Prostate gland (tissue), 2 donors: ENCODE results near the gene ALPP. TPM values are rescaled to one million over a fixed set of nuclear protein-coding genes. Genes with fewer than 3 reads are reported as not detected.

ENCODE experiments used
- DNase-seq: peaks from one replicate; pipeline ENCODE4 v3.0.0-alpha.2; 2019; ENCODE audit warnings: low spot score
- H3K27ac ChIP-seq, 2 donors: fragments of 200-600 bp; sonication (generic); 2 replicates each; pipeline ENCODE4 v1.5.1; 2017 to 2019
- H3K27me3 ChIP-seq: fragments of 200-600 bp; sonication (generic); replicated peaks from 2 replicates; pipeline ENCODE4 v1.5.1; 2019; ENCODE audit not compliant: insufficient read depth
- H3K36me3 ChIP-seq, 2 donors: fragments of 200-600 bp; sonication (generic); 1 replicate in 1 of 2; 2 replicates in 1 of 2; pipeline versions ENCODE4 v1.5.1 to v1.8.1; 2017 to 2019
- H3K4me1 ChIP-seq: fragments of 200-600 bp; sonication (generic); replicated peaks from 2 replicates; pipeline ENCODE4 v1.5.1; 2019
- H3K4me3 ChIP-seq, 2 donors: fragments of 200-600 bp; sonication (generic); 2 replicates each; pipeline ENCODE4 v1.5.1; 2017 to 2019
- H3K9me3 ChIP-seq: fragments of 200-600 bp; sonication (generic); 2 replicates; pipeline ENCODE4 v1.5.1; 2017
- CTCF ChIP-seq, 4 experiments: fragments of 200-600 bp in 2 of 4; fragments of 450-650 bp in 2 of 4; sonication (generic) in 2 of 4; IDR thresholded peaks; 1 replicate in 3 of 4; 2 replicates in 1 of 4; pipeline ENCODE4 v1.5.1; 2016 to 2019; ENCODE audit warnings: antibody characterized with exemption in 4 of 4, mild to moderate bottlenecking in 2 of 4, moderate library complexity in 2 of 4
- POLR2A ChIP-seq: fragments of 450-650 bp; IDR thresholded peaks from one replicate; pipeline ENCODE4 v1.6.1; 2016; ENCODE audit warnings: antibody characterized with exemption, mild to moderate bottlenecking
- POLR2AphosphoS5 ChIP-seq: sonication (generic); formaldehyde crosslinking; IDR thresholded peaks from one replicate; pipeline ENCODE4 v1.6.1; 2017; ENCODE audit warnings: antibody characterized with exemption
- WGBS: methylation state at CpG from one replicate; pipeline ENCODE4 v1.1.5; 2018; 5-methylcytosine and 5-hydroxymethylcytosine counted together
- intact Hi-C: fragments of 100-400 bp; cut with DNase I; formaldehyde crosslinking; loops from one replicate; pipeline ENCODE4 v1.14.2; 2022
- total RNA-seq, 2 donors: library from RNA; depleted of rRNA; stranded (reverse); fragments of >200 nt; gene quantifications; one replicate each; pipeline ENCODE4 v1.1.0, GENCODE V29; 2016

The ALPP gene
- total RNA-seq, 2 donors from 2014 or later: 0.97 TPM; not detected in 1

- no peak for TF ChIP-seq POLR2AphosphoS5
- no peak for TF ChIP-seq POLR2A
- no peak for TF ChIP-seq CTCF (IDR thresholded peaks at IDR 0.05)
- no peak overlapping the region for H3K4me3 ChIP-seq
These were observed 39.5 kb downstream of the ALPP start for GRCh38 chr2:232418056-232418455.

GRCh38 chr2:232418466-232419244 lies 40.1 kb downstream of the ALPP start:
- no peaks in the 10 kb centered on the region for H3K36me3 ChIP-seq
- intact Hi-C loops: no loop called here
- TF ChIP-seq CTCF (IDR thresholded peaks at IDR 0.05) (no peak), POLR2AphosphoS5 (no peak), POLR2A (no peak)
- 3% methylated on average over 42 of the region's 49 CpGs for WGBS
- H3K4me3 ChIP-seq: peak overlapping the region in 1 of 2 donors; percentile 22
- H3K9me3 ChIP-seq: no peaks in the 10 kb centered on the region
- no peak for DNase-seq
- peaks cover 18% of the 10 kb centered on the region for H3K27me3 ChIP-seq
- H3K27ac ChIP-seq: no peak overlapping the region
- no peaks in the 10 kb centered on the region for H3K4me1 ChIP-seq

More at GRCh38 chr2:232418056-232418455, 39.5 kb downstream of the ALPP start:
- Histone ChIP-seq H3K27ac (no peak overlapping the region), H3K9me3 (no peaks in the 10 kb centered on the region), H3K4me1 (no peaks in the 10 kb centered on the region), H3K27me3 (peaks cover 18% of the 10 kb centered on the region), H3K36me3 (no peaks in the 10 kb centered on the region)
- 87% methylated on average over 6 of the region's 6 CpGs for WGBS
- no peak for DNase-seq
- intact Hi-C loops: no loop called here

- intact Hi-C loops: no loop called here
- 5% methylated on average over 57 of the region's 79 CpGs for WGBS
- Histone ChIP-seq H3K4me1 (no peaks in the 10 kb centered on the region), H3K9me3 (no peaks in the 10 kb centered on the region), H3K27ac (no peak overlapping the region), H3K4me3 (peak overlapping the region in 1 of 2 donors; percentile 22), H3K27me3 (peaks cover 18% of the 10 kb centered on the region), H3K36me3 (no peaks in the 10 kb centered on the region)
- DNase-seq: no peak
- no peak for TF ChIP-seq CTCF (IDR thresholded peaks at IDR 0.05)
- no peak for TF ChIP-seq POLR2AphosphoS5
- no peak for TF ChIP-seq POLR2A
These were observed 40.9 kb downstream of the ALPP start for GRCh38 chr2:232419245-232420072.

- Histone ChIP-seq H3K4me1 (no peaks in the 10 kb centered on the region), H3K27me3 (peaks cover 18% of the 10 kb centered on the region), H3K36me3 (no peaks in the 10 kb centered on the region), H3K4me3 (no peak overlapping the region), H3K27ac (no peak overlapping the region), H3K9me3 (no peaks in the 10 kb centered on the region)
- WGBS: 8% methylated on average over 18 of the region's 22 CpGs
- intact Hi-C loops: no loop called here
- no peak for DNase-seq
- no peak for TF ChIP-seq POLR2AphosphoS5
These were observed 41.5 kb downstream of the ALPP start for GRCh38 chr2:232420073-232420454.

GRCh38 chr2:232420463-232421188 lies 42.1 kb downstream of the ALPP start:
- Histone ChIP-seq H3K9me3 (no peaks in the 10 kb centered on the region), H3K36me3 (no peaks in the 10 kb centered on the region), H3K4me3 (peak overlapping the region; percentile 14 to 25), H3K27ac (no peak overlapping the region), H3K27me3 (peaks cover 18% of the 10 kb centered on the region), H3K4me1 (no peaks in the 10 kb centered on the region)
- intact Hi-C loops: no loop called here
- TF ChIP-seq CTCF (IDR thresholded peaks at IDR 0.05) (peak in 1 of 4 experiments; percentile 7), POLR2AphosphoS5 (no peak)
- peak; percentile 43 for DNase-seq
- WGBS: 1% methylated on average over 58 of the region's 79 CpGs
